A549 (cell line): ENCODE results near the gene ATAD1. TPM values are rescaled to one million over a fixed set of nuclear protein-coding genes. Genes with fewer than 3 reads are reported as not detected.

Source experiments
- ATAC-seq, 2 experiments: fragments of 200-7000 bp in 1 of 2; fragments of >200 bp in 1 of 2; cut with Nextera tagmentation in 1 of 2; cut with Tn5 transposase in 1 of 2; 3 replicates each; pipeline versions ENCODE4 v1.8.0 to v1.9.1; 2018 to 2020; ENCODE audit warnings: mild to moderate bottlenecking in 1 of 2, moderate library complexity in 1 of 2
- CTCF ChIA-PET: fragments of 300-600 bp; sonication (Branson Sonifier 250); formaldehyde crosslinking; extraction: SDS; loops from one replicate; lab custom pipeline; 2021; ENCODE audit warnings: antibody characterized with exemption, inconsistent platforms; lab: Yijun Ruan, JAX
- POLR2A ChIA-PET: fragments of 350-600 bp; formaldehyde crosslinking; extraction: SDS; loops from one replicate; lab custom pipeline; 2021; ENCODE audit warnings: antibody characterized with exemption, inconsistent platforms; lab: Yijun Ruan, JAX
- DNase-seq, 2 experiments: peaks; one replicate each; pipeline versions ENCODE4 v3.0.0 to v3.0.0-alpha.2; 2011 to 2016; ENCODE audit warnings: low read depth in 1 of 2, low spot score in 1 of 2
- FAIRE-seq: peaks from 2 replicates; lab custom pipeline; 2011; peaks lifted over from hg19 to GRCh38; lab: Jason Lieb, UNC
- H3K27ac ChIP-seq, 2 experiments: fragments of >200 bp; sonication (Bioruptor Twin); formaldehyde crosslinking; 3 replicates each; pipeline ENCODE4 v1.5.1; 2016 to 2017
- H3K4me1 ChIP-seq: fragments of >200 bp; sonication (Bioruptor Twin); formaldehyde crosslinking; 3 replicates; pipeline ENCODE4 v1.6.1; 2016
- H3K4me2 ChIP-seq: fragments of >200 bp; sonication (Bioruptor Twin); formaldehyde crosslinking; 3 replicates; pipeline ENCODE4 v1.6.1; 2016
- H3K4me3 ChIP-seq: fragments of >200 bp; sonication (Bioruptor Twin); formaldehyde crosslinking; 3 replicates; pipeline ENCODE4 v1.5.1; 2016
- H3K9me3 ChIP-seq: fragments of >200 bp; sonication (Bioruptor Twin); formaldehyde crosslinking; 3 replicates; pipeline ENCODE4 v1.6.1; 2016
- CEBPB ChIP-seq, 2 experiments: fragments of >200 bp in 1 of 2; sonication (Bioruptor Twin) in 1 of 2; formaldehyde crosslinking in 1 of 2; IDR thresholded peaks; 2 replicates each; pipeline ENCODE4 v1.6.1; 2012 to 2016
- FOSB ChIP-seq: fragments of 250-450 bp; sonication (Bioruptor Pico); IDR thresholded peaks from 2 replicates; pipeline ENCODE4 v1.5.0; 2020; ENCODE audit warnings: mild to moderate bottlenecking, moderate library complexity
- FOSL2 ChIP-seq, 2 experiments: fragments of 450-650 bp in 1 of 2; fragments of >200 bp in 1 of 2; sonication (Bioruptor Twin) in 1 of 2; formaldehyde crosslinking; IDR thresholded peaks; 2 replicates each; pipeline versions ENCODE4 v1.5.0 to v1.6.1; 2016 to 2020; ENCODE audit warnings: mild to moderate bottlenecking in 1 of 2, moderate library complexity in 1 of 2
- GATA3 ChIP-seq: IDR thresholded peaks from 2 replicates; pipeline ENCODE4 v1.6.1; 2012; ENCODE audit warnings: borderline replicate concordance
- HMGXB4 ChIP-seq: fragments of 250-450 bp; sonication (Bioruptor Pico); IDR thresholded peaks from 2 replicates; pipeline ENCODE4 v1.5.0; 2021; ENCODE audit warnings: mild to moderate bottlenecking, moderate library complexity, borderline replicate concordance
- HOXB13 ChIP-seq: fragments of 250-450 bp; sonication (Bioruptor Pico); IDR thresholded peaks from 2 replicates; pipeline ENCODE4 v1.5.0; 2020; ENCODE audit warnings: low read depth, mild to moderate bottlenecking, moderate library complexity
- KDM5A ChIP-seq: fragments of 200-600 bp; sonication (generic); IDR thresholded peaks from 2 replicates; pipeline ENCODE4 v1.6.1; 2016; ENCODE audit warnings: antibody characterized with exemption, mild to moderate bottlenecking
- MAFK ChIP-seq: fragments of 450-650 bp; IDR thresholded peaks from 2 replicates; pipeline ENCODE4 v1.6.1; 2014; ENCODE audit not compliant: partially characterized antibody
- MAX ChIP-seq: IDR thresholded peaks from 2 replicates; pipeline ENCODE4 v1.6.1; 2012
- MAZ ChIP-seq: fragments of 150-350 bp; IDR thresholded peaks from 2 replicates; pipeline ENCODE4 v1.6.1; 2014; ENCODE audit warnings: antibody characterized with exemption, low read depth, low read length, borderline replicate concordance
- MYC ChIP-seq: IDR thresholded peaks from 2 replicates; pipeline ENCODE4 v1.6.1; 2012; ENCODE audit warnings: mild to moderate bottlenecking, inconsistent platforms, low read length, improper control_type of control experiment, borderline replicate concordance
- NFE2L2 ChIP-seq: fragments of 150-350 bp; conservative IDR thresholded peaks from 2 replicates; pipeline ENCODE4 v1.6.1; 2014; ENCODE audit warnings: low read length
- NPAS2 ChIP-seq: fragments of 250-450 bp; sonication (Bioruptor Pico); IDR thresholded peaks from 2 replicates; pipeline ENCODE4 v1.8.0; 2022; ENCODE audit warnings: mild to moderate bottlenecking, moderate library complexity, borderline replicate concordance
- POLR2A ChIP-seq: IDR thresholded peaks from 2 replicates; pipeline ENCODE4 v1.6.1; 2012; ENCODE audit warnings: mild to moderate bottlenecking, low read length
- RARB ChIP-seq: fragments of 250-450 bp; sonication (Bioruptor Pico); IDR thresholded peaks from 2 replicates; pipeline ENCODE4 v1.8.0; 2021; ENCODE audit warnings: mild to moderate bottlenecking, moderate library complexity
- RCOR1 ChIP-seq: fragments of 150-350 bp; IDR thresholded peaks from 2 replicates; pipeline ENCODE4 v1.6.1; 2014; ENCODE audit warnings: antibody characterized with exemption, low read length, low read depth
- RFX5 ChIP-seq: fragments of 450-650 bp; IDR thresholded peaks from 2 replicates; pipeline ENCODE4 v1.7.1; 2014; ENCODE audit warnings: antibody characterized with exemption, mild to moderate bottlenecking, moderate library complexity
- SMC3 ChIP-seq: fragments of >200 bp; sonication (Bioruptor Twin); formaldehyde crosslinking; IDR thresholded peaks from 3 replicates; pipeline ENCODE4 v1.6.1; 2018; ENCODE audit warnings: inconsistent platforms
- SREBF2 ChIP-seq: fragments of 450-650 bp; IDR thresholded peaks from 2 replicates; pipeline ENCODE4 v1.6.1; 2014; ENCODE audit warnings: mild to moderate bottlenecking, moderate library complexity
- USF2 ChIP-seq: fragments of 450-650 bp; IDR thresholded peaks from 2 replicates; pipeline ENCODE4 v1.6.1; 2014; ENCODE audit warnings: antibody characterized with exemption
- ZC3H11A ChIP-seq: fragments of 450-650 bp; IDR thresholded peaks from 2 replicates; pipeline ENCODE4 v1.6.1; 2014; ENCODE audit warnings: antibody characterized with exemption, mild to moderate bottlenecking
- ZFP36 ChIP-seq: fragments of 450-650 bp; IDR thresholded peaks from 2 replicates; pipeline ENCODE4 v1.6.1; 2014; ENCODE audit warnings: borderline replicate concordance; ENCODE audit not compliant: partially characterized antibody
- WGBS: methylation state at CpG from one replicate; pipeline ENCODE4 v1.1.6; 2017; ENCODE audit errors: missing lambda C conversion rate; 5-methylcytosine and 5-hydroxymethylcytosine counted together
- polyA plus RNA-seq, 4 experiments: library from polyadenylated mRNA; depleted of rRNA in 3 of 4; stranded (reverse); fragments of >200 nt; fragmentation: RNase III in 1 of 4; extraction: RNeasy Plus Mini Kit Qiagen cat#74134 plus additional on column Dnase treatment in 1 of 4; gene quantifications; 2 replicates in 3 of 4; 3 replicates in 1 of 4; pipeline ENCODE4 v1.2.3, GENCODE V29; 2011 to 2017
- TF ChIP-seq, protein P1 (sequence below): IDR thresholded peaks from 2 replicates; pipeline ENCODE4 v1.6.1; 2012; ENCODE audit warnings: low read depth, borderline replicate concordance
- TF ChIP-seq, protein P2 (sequence below): IDR thresholded peaks from 2 replicates; pipeline ENCODE4 v1.6.1; 2012

ATAD1 gene
- polyA plus RNA-seq, 2 of the 4 experiments (the other 2 are of a cell fraction), result 32.3 to 94.8 TPM

DNA sequence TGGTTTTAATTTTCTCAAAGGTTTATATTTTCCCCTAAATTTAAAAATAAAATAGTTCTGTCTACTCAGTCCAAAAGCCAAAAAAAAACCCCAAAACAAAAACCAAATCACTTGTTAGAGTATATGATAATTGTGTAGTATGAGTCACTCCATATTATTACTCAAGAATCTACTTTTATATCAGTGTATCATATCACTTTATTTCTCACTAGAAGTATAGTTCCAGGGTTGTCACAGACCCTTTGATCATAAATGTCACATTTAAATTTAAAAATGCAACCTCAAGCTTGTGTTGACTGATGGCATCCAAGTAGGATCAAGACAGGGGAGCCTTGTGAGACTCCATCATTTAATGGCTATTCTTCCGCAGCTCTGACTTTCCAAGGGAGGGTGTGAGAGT is 97.4 kb downstream of the ATAD1 start:
- DNase-seq (no peak), ATAC-seq (no peak), FAIRE-seq (no peak)
- H3K27ac ChIP-seq, result no peak overlapping the region
- no peaks in the 10 kb centered on the region for H3K4me1 ChIP-seq
- H3K9me3 ChIP-seq, result no peaks in the 10 kb centered on the region
- 89% methylated on average over 1 of the region's 1 CpG for WGBS
- no peak for TF ChIP-seq SREBF2
- TF ChIP-seq FOSB (CRISPR knock-in tag), result no peak
- no peak for TF ChIP-seq RFX5
- TF ChIP-seq KDM5A, result no peak
- no peak for TF ChIP-seq MAFK
- no peak for TF ChIP-seq POLR2A
- TF ChIP-seq ZFP36, result no peak
- TF ChIP-seq CEBPB (IDR thresholded peaks at IDR 0.05), result no peak
- no peak for TF ChIP-seq GATA3
- TF ChIP-seq, protein P1, sequence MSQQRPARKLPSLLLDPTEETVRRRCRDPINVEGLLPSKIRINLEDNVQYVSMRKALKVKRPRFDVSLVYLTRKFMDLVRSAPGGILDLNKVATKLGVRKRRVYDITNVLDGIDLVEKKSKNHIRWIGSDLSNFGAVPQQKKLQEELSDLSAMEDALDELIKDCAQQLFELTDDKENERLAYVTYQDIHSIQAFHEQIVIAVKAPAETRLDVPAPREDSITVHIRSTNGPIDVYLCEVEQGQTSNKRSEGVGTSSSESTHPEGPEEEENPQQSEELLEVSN, result no peak
- no peak for TF ChIP-seq USF2
- TF ChIP-seq, protein P2, sequence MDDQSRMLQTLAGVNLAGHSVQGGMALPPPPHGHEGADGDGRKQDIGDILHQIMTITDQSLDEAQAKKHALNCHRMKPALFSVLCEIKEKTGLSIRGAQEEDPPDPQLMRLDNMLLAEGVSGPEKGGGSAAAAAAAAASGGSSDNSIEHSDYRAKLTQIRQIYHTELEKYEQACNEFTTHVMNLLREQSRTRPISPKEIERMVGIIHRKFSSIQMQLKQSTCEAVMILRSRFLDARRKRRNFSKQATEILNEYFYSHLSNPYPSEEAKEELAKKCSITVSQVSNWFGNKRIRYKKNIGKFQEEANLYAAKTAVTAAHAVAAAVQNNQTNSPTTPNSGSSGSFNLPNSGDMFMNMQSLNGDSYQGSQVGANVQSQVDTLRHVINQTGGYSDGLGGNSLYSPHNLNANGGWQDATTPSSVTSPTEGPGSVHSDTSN, result no peak
- no peak for TF ChIP-seq ZC3H11A
- no peak for TF ChIP-seq HMGXB4
- ChIA-PET POLR2A (no interaction called here), CTCF (interaction anchor here (1.6 to 4.4 kb wide), 2 partner anchors 10 to 13 kb away, joined by 5 to 24 read pairs; no protein-coding TSS in a partner anchor)
- no peak overlapping the region for H3K4me2 ChIP-seq
- H3K4me3 ChIP-seq, result no peak overlapping the region

GRCh38 chr10:87716348-87716670 is 101.7 kb downstream of the ATAD1 start:
- FAIRE-seq, result no peak

More at GRCh38 chr10:87716348-87716670, 101.7 kb downstream of the ATAD1 start:
- no peak overlapping the region for H3K27ac ChIP-seq
- ATAC-seq (no peak), DNase-seq (no peak)
- TF ChIP-seq MYC, result no peak
- no peak for TF ChIP-seq NFE2L2
- TF ChIP-seq MAX, result no peak
- no peak for TF ChIP-seq MAZ
- TF ChIP-seq RCOR1, result no peak
- TF ChIP-seq ZFP36, result no peak
- no peak for TF ChIP-seq FOSL2 (IDR thresholded peaks at IDR 0.05)
- TF ChIP-seq FOSL2 (CRISPR knock-in tag; IDR thresholded peaks at IDR 0.05), result no peak
- TF ChIP-seq RARB (CRISPR knock-in tag), result no peak
- no peak for TF ChIP-seq SREBF2
- no peak for TF ChIP-seq NPAS2 (CRISPR knock-in tag)
- TF ChIP-seq HOXB13 (CRISPR knock-in tag), result no peak
- TF ChIP-seq SMC3, result no peak
- ChIA-PET CTCF (interaction anchor here (0.7 to 1.1 kb wide), 2 partner anchors 151 to 1055 kb away, joined by 3 to 4 read pairs; no protein-coding TSS in a partner anchor), POLR2A (no interaction called here)
- WGBS, result 86% methylated on average over 4 of the region's 4 CpGs
- no peak overlapping the region for H3K4me2 ChIP-seq
- no peak overlapping the region for H3K4me3 ChIP-seq
- H3K9me3 ChIP-seq, result no peaks in the 10 kb centered on the region
- no peaks in the 10 kb centered on the region for H3K4me1 ChIP-seq
